Measurements from ENCODE around the gene B3GNT5. TPM values are rescaled to one million over a fixed set of nuclear protein-coding genes. Genes with fewer than 3 reads are reported as not detected.

Gene B3GNT5
- total RNA-seq, 1 experiment from 2014 or later = 22.8 TPM

DNA sequence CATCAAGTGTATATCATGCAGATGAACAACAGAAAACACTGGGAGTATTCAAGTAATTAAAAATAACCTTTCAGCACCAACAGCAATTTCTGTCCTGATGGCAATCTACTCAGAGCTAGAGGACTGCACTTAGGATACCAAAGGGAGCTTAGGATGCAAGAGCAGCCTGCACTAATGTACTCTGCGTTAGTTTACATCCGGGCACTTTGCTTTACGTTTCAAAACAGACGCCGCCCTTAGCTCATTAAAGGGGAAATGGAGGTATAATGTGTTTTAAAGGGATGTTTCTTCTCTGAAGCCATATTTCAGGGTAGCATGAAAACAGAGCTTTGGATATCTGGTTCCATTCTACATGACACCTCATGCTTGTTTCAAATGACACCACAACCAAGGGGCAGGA is 14.0 kb upstream of the B3GNT5 start:
- ChIA-PET CTCF (interaction anchor here (0.7 kb wide), 1 partner anchor 20 kb away, joined by 4 read pairs; no protein-coding TSS in a partner anchor), POLR2A (no interaction called here)
- Histone ChIP-seq H3K9me3 (ENCODE audit: control insufficient read depth, insufficient read depth, low read depth, low read length) (0 out of 2 replicates have a peak, but pooled peaks cover 6% of the 10 kb centered on the region), H3K4me3 (ENCODE audit: low read depth in 2 of 2, low read length in 2 of 2) (0 out of 4 replicates have a peak overlapping the region, but pooled peaks of 1 of the 2 experiments have one; percentile 10), H3K27me3 (ENCODE audit: control insufficient read depth, insufficient read depth, low read length) (no peaks in the 10 kb centered on the region), H3K4me1 (ENCODE audit: control insufficient read depth, insufficient read depth, low read length) (no peaks in the 10 kb centered on the region), H3K27ac (ENCODE audit: low read length) (no peak overlapping the region), H3K36me3 (ENCODE audit: control insufficient read depth, insufficient read depth, low read length) (no peaks in the 10 kb centered on the region)
- DNase-seq (ENCODE audit: low read depth, low spot score) (no peak), ATAC-seq (no peak)
- in situ Hi-C loops (cut with HindIII; ENCODE audit: low pct_unique_long_range_greater_than_20kb, low sequenced_read_pairs) = no loop called here
- TF ChIP-seq, protein P1, sequence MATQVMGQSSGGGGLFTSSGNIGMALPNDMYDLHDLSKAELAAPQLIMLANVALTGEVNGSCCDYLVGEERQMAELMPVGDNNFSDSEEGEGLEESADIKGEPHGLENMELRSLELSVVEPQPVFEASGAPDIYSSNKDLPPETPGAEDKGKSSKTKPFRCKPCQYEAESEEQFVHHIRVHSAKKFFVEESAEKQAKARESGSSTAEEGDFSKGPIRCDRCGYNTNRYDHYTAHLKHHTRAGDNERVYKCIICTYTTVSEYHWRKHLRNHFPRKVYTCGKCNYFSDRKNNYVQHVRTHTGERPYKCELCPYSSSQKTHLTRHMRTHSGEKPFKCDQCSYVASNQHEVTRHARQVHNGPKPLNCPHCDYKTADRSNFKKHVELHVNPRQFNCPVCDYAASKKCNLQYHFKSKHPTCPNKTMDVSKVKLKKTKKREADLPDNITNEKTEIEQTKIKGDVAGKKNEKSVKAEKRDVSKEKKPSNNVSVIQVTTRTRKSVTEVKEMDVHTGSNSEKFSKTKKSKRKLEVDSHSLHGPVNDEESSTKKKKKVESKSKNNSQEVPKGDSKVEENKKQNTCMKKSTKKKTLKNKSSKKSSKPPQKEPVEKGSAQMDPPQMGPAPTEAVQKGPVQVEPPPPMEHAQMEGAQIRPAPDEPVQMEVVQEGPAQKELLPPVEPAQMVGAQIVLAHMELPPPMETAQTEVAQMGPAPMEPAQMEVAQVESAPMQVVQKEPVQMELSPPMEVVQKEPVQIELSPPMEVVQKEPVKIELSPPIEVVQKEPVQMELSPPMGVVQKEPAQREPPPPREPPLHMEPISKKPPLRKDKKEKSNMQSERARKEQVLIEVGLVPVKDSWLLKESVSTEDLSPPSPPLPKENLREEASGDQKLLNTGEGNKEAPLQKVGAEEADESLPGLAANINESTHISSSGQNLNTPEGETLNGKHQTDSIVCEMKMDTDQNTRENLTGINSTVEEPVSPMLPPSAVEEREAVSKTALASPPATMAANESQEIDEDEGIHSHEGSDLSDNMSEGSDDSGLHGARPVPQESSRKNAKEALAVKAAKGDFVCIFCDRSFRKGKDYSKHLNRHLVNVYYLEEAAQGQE (IDR thresholded peaks at IDR 0.05; ENCODE audit: insufficient read depth in 1 of 2, low read depth in 2 of 2, low read length in 1 of 2) = no peak
- TF ChIP-seq TCF7L2 (IDR thresholded peaks at IDR 0.05; ENCODE audit: low read depth, low read length) = no peak
- TF ChIP-seq CTCF (IDR thresholded peaks at IDR 0.05) = no peak
- no TSS peak for BruUV-seq (replicated peaks)
- intact Hi-C loops (cut with micrococcal nuclease; ENCODE audit: unreplicated experiment) = no loop called here

DNA sequence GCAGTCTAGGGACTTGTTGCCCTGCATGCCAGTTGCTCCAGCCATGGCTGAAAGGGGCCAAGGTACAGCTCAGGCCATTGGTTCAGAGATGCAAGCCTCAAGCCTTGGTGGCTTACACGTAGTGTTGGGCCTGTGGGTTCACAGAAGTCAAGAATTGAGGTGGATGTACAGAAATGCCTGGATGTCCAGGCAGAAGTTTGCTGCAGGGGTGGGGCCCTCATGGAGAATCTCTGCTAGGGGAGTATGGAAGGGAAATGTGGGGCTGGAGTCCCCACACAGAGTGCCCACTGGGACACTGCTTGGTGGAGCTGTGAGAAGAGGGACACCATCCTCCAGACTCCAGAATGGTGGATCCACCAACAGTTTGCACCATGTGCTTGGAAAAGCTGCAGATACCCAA is 10.6 kb upstream of the B3GNT5 start:
- ATAC-seq = no peak
- CTCF ChIA-PET = no interaction called here
- no TSS peak for BruUV-seq (replicated peaks)
- DNase-seq (ENCODE audit: low read depth, low spot score) = no peak
- intact Hi-C loops (cut with micrococcal nuclease; ENCODE audit: unreplicated experiment) = no loop called here
- no peak overlapping the region for H3K4me3 ChIP-seq (ENCODE audit: low read depth in 2 of 2, low read length in 2 of 2)
- TF ChIP-seq CTCF (IDR thresholded peaks at IDR 0.05) (no peak), SIN3A (IDR thresholded peaks at IDR 0.05; ENCODE audit: borderline replicate concordance, insufficient read depth, low read depth, low read length) (no peak), TCF7L2 (IDR thresholded peaks at IDR 0.05; ENCODE audit: low read depth, low read length) (no peak), POLR2AphosphoS5 (IDR thresholded peaks at IDR 0.05; ENCODE audit: low read depth, low read length) (no peak)
- TF ChIP-seq, protein P1 (IDR thresholded peaks at IDR 0.05; ENCODE audit: insufficient read depth in 1 of 2, low read depth in 2 of 2, low read length in 1 of 2) = no peak
- no peaks in the 10 kb centered on the region for H3K4me1 ChIP-seq (ENCODE audit: control insufficient read depth, insufficient read depth, low read length)
- no peaks in the 10 kb centered on the region for H3K36me3 ChIP-seq (ENCODE audit: control insufficient read depth, insufficient read depth, low read length)
- no peaks in the 10 kb centered on the region for H3K27me3 ChIP-seq (ENCODE audit: control insufficient read depth, insufficient read depth, low read length)
- H3K27ac ChIP-seq (ENCODE audit: low read length) = no peak overlapping the region
- 0 out of 2 replicates have a peak, but pooled peaks cover 6% of the 10 kb centered on the region for H3K9me3 ChIP-seq (ENCODE audit: control insufficient read depth, insufficient read depth, low read depth, low read length)
- in situ Hi-C loops (cut with HindIII; ENCODE audit: low pct_unique_long_range_greater_than_20kb, low sequenced_read_pairs) = no loop called here
- POLR2A ChIA-PET = no interaction called here

Measured in Panc1 (cell line).